Activated CD8-positive, alpha-beta memory T cell treated with anti-CD3 and anti-CD28 coated beads, Interleukin-2, amount 50 U/mL, for 1 hour (primary cell): Measurements from ENCODE around the gene STOX2.

Experiments
- DNase-seq: peaks from one replicate; pipeline ENCODE4 v3.0.0-alpha.2; 2020; ENCODE audit errors: extremely low read depth

Gene STOX2

DNA sequence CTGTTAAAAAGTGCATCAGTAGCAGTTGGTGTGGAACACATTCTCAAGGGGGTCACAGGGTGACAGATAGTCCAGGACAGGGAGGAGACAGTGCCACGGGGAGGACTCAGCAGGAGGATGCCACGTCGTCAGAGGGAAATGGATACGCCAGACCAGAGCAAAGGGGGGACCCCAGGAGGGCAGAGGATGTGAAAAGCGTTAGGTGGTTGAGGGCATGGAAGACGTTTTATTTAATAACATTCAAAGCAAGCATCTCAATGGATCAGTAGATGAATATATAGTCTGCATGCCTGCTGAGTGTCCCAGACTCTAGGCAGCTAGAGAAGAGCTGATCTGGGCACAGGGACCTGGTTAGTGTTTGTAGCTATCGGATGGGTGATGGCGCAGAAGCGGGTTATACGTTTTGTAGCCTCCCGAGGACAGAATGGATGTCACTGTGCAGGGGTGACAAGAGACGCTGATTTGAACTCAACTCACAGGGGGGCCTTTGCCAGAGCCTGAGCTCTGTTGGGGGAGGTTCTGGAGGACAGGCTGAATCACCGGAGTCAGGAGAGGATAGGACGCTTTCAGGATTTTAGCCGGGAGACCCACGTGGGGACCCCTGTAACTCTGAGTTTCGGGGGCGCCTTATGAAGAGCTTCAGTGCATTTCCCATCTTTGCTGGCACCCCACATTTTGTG lies 81.3 kb downstream of the STOX2 start:
- DNase-seq: no peak

DNA sequence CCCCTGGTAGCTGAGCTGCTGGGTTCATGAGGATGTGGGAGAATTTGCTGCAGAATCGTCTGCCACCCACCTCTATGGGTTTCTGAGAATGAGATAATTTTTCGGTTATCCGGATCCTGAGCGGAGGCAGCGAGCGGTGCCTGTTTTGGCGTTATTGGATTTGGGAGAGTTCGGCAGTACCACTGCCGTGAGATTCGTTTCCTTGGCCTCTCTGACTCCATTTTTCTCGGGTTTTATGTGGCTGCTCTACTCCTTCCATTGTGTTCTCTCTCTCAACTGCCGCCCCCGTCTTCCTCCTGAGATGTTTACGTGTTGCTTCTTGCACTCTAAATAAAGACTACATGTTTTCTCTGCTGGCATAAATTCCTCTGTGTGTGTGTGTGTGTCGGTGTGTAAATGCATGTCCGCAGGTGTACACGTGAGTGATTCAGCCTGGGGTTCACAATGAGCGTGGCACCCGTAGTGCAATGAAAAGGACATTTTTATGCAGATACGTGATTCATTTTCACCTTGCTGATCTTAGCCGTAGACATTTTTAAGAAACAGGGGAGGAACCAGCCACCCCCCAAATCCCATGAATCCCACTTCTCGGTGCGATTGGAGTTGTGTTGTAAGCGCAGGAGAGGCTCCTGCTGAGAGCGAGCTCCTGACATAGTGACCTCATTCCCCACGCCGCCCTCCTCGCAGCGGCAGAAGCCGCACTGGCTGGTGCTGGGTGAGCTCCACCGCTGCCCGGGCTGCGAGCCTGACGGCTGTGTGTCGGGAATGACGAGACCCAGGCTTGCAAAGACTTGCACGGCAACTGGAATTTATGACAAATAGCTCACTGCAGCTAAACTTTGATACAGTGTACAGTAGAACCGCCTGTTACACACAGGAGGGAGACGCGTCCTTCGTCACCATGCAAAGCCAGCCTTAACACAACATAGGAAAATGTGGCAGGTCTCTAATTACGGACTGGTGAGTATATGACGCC lies 82.2 kb downstream of the STOX2 start:
- DNase-seq: no peak

DNA sequence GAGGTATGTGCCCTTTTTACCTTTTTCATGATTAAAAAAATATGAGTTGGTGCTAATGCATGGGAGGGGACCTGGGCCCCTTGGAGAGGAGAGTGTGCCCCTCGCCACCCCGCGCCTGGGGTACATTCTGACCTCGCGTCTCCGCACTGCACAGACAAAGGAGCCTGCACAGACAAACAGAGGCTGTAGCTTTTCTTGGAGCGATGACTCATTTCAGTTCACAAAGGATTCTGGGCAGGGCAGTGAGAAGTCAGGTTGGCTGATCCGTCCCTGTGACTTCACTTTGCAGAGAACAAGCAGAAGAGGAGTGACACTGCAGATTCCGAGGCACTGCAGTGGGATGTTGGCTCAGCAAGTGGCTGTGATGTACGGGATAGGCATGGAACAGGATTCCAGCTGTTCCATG lies 82.9 kb downstream of the STOX2 start:
- DNase-seq: no peak

DNA sequence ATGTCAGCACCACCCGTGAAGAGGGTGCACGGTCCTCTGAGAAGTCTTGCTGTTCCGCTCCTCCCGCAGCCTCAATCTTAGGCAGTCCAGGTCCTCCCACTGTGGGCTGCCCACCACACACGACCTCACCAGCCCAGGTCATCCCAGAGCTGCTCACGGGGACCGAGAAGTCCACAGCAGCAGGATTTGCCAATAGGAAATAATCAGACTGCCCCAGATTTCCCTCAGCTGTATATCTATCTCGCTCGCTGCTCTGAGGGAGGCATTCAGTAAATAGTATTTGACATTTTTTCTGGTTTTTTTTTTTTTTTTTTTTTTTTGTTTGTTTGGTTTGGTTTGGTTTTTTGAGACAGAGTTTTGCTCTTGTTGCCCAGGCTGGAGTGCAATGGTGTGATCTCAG lies 83.8 kb downstream of the STOX2 start:
- DNase-seq: no peak

DNA sequence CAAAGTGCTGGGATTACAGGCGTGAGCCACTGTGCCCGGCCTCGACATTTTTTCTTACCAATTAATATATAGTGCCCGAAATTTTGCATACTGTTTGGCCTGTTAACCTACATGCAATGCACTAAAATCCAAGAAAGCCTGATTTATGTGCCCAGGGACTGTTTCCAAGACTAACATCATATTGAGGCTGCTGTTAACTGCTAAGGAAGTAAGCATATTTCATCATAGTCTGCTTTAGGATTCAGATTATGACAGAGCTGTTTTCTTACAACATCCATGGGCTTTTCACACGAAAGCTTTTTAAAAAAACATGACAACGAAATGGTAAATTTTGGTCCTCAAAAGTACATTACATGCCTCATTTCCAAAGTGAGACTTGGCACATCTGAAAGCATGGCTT lies 84.4 kb downstream of the STOX2 start:
- DNase-seq: no peak

DNA sequence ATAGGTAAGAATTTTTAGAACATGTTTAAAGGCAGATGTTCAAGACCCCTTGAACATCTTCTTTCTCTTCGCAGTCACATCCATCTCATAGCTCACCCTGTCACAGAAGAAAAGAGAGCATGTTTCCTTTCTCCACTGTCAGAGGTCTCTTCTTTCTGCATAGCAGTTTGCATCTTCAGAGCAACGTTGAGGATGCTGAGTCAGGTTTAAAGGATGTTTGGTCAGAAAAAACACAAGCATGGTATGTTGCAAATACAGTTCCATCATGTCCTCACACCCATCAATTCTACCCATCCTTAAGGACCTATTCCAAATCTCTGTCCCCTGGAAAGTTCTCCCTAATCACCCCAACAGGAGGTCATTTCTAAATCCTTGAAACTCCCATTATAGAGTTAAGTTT lies 84.8 kb downstream of the STOX2 start:
- no peak for DNase-seq

DNA sequence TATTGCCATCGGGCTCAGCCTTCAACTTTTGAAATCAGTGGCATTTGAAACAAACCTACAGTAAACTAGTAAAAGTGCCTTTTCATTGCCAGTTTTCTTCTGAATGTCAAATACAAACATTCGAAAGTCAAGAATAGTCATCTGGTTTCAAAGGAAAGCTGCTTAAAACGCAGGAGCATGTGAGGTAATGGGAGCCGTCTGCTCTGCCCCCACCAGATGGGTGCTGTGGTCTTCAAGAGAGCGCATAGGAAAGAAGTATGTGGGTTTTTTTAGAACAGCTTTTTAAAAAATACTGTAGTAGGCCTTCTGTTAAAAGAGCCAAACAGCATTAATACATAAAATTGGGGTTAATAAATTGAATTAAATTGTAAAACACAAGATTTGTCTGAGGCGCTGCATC lies 88.6 kb downstream of the STOX2 start:
- no peak for DNase-seq

DNA sequence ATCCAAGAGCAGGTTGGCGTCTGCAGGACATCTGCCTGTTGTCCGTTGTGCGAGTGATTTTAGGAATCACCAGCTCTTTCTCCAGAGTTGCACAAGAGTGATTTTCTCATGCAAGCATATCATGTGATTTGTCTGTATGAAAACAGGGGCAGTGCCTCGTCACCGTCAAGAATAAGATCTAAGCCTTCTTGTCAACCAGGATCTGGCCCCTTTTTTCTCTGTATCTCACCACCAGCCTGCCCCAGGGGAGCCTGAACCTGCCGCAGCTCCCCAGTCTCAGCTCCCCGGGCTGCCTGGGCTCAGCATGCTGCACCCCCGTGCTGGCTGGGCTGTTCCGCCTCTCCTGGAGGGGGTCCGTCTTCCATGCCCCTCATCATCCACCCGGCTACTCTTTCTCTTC lies 90.5 kb downstream of the STOX2 start:
- DNase-seq: no peak

DNA sequence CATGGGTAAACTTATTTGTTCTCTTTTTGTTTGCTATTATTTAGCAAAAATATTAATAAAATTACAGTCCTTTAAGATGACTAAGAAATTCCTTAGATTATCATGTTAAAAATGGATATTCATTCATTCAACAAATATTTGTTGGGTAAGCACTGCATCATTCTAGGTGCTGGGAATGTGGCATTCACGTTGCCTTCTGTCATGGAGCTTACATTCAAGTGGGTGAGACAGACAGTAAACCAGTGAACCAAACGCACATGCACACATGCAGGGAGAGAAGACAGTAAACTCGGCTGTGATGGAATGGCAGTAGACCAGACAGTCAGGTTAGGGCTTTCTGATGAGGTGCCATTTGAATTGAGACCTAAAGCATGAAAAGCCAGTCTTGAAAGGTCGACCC lies 91.8 kb downstream of the STOX2 start:
- DNase-seq: no peak

DNA sequence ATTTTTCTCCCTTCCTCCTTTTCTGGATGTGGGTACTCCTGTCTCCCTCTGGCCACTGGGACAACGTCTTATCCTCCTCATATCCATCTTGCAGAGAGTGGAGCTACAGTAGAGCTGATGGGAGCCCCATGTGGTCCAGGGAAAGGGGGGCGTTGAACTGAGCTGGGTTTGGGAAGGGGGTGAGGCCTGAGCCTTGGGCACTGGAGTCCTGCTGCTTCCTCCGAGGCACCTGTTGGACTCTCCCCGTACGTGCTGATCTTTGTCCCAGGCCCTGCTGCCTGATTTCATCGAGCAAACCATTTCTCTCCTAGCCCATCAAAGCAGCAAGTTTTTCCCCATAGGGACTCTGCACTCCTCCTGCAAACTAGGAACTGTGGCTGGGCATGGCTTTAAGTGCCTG lies 94.3 kb downstream of the STOX2 start:
- no peak for DNase-seq

DNA sequence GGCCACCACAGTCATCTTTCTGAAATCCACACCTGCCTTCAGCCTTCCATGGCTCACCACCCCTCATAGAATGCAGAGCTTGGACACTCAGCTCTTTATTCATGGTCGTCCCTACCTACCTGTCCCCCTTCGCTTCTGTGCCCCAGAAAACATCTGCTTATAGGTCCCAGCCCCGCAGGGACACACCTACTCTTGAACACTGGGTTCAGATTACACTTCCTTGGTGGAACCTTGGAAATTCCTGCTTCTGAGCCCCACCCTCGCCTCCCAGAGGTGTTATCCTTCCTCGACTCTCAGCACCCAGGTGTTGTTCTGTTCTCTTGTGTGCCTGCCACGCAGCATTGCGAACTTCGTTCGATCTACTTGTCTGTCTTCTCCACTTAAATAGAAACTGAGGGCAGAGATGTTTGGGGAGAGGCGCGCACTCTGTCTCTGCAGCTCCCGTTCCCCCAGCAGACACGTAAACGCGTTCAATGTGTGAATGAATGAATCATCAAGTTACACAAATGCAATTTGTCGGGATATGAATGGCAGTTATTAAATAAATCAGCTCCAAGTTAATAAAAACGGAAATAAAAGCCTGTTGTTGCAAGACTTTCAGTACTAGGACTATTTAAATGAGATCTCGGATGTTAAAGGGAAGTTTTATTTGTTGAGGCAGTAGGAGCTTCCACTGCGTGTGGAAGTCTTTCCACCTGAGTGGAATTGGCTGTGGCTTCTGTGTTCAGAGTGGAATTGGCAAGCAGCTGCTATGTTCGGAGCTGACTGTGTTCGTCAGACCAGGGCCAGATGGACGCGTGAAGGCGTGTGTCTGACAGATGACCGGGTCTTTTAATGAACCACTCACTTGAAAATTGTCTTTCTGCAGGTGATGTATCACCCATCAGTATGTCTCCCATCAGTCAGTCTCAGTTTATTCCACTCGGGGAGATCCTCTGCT lies 95.6 kb downstream of the STOX2 start:
- no peak for DNase-seq

DNA sequence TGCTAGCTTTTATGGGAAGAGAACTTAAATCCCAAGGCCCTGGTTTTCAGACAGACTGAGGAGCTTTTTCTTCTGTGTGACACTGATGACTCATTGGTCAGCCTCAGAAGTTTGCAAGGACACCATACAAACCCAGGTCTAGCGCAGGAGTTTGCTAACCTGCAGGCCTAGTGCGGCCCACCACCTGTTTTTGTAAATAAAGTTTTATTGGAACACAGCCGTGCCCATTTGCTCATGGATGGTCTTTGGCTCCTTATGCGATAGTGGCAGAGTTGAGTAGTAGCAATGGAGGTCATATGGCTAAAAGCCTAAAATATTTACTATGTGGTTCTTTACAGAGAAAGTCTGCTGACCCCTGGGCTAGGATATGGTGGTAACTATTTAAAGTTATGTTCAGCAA lies 98.3 kb downstream of the STOX2 start:
- DNase-seq: no peak

DNA sequence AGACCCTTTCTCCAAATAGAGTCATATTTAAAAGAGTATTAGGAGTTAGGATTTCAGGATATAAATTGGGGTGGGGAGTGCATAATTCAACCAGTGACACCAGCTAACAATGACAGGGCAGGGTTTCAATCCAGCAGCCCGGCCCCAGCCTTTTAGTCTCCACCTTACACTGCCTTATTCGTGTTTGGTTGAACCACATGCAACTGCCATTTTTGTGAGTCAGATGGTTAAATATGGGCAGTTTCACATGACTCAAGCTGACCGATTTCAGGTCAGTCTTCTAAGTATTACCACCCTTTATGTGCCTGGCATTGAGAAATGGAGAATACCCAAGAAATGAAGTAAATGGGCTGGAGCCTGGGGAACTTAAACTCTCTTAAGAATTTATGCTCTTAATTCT lies 102.8 kb downstream of the STOX2 start:
- no peak for DNase-seq

DNA sequence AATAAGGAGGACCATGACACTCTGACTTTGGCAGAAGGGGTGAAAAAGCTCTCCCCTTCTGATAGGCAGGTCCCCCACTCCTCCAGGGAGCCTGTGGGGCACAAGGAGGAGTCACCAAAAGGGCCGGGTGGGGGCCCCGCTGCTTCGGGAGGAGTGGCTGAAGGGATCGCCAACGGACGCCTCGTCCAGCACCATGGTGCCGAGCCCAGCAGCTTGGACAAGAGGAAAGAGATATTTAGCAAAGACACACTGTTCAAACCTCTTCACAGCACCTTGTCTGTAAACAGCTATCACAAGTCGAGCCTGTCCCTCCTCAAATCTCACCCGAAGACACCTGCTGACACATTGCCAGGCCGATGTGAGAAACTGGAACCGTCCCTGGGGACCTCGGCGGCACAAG lies 105.6 kb downstream of the STOX2 start:
- DNase-seq: no peak

DNA sequence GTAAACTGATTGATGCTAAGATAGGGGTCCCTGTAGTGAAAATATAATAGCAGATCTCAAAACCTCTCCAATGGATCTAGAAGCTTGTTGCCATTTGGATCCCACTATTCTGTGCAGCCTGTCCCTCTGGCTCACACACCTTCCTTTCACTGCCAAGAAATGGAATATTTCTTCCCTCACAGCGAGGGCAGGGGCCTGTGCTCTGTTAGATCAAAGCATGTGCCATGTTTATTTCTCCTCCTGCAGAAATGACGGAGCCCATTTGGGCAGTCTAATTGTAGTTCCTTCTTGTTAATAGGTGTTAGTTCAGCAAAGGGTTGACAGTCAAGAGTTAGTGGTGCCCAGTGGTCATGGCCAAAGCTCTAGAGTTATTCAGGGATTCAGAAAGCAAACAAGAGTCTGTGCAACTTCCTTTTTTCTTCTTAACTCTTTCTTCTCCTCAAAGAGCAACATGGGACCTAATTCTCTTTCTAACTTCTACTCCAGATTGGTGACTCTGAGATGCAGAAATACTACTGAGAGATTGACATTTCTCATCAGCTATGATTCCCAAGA lies 106.8 kb downstream of the STOX2 start:
- DNase-seq: no peak

DNA sequence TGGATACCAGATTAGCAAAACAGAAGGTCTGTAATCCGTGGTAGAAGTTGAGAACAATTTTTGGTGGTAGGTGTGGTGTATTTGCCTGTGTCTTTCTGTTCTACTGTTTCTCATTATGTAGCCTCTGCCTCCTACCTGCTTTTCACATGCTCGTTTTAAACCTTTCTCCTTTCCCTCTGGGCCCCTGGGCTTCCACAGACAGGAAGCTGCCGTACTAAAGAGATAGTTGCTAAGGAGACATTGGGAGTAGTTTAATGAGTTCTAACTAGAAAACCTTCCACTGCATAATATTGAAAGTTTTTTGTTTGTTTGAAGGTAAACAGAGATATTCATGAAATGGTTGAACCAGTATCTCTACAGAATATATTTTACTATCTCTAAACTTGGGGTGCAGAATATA lies 107.8 kb downstream of the STOX2 start:
- no peak for DNase-seq

DNA sequence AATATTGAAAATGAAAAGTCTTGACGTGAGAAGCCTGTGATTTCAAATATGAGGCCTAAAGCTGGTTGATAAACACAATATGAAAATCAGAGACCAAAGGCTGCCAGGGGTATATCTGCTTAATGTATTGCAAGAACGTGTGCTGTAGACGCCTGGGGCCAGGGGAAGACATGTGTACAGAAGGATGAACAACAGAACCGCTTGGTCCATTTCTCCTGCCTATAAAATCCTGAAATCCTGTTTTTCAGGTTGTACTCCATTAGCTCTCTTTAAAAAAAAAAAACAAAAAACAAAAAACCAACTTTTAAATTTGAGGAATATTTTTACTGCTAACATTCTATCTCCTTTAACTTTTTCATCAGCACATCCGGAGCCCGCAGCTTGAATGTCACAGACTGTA lies 109.2 kb downstream of the STOX2 start:
- no peak for DNase-seq

DNA sequence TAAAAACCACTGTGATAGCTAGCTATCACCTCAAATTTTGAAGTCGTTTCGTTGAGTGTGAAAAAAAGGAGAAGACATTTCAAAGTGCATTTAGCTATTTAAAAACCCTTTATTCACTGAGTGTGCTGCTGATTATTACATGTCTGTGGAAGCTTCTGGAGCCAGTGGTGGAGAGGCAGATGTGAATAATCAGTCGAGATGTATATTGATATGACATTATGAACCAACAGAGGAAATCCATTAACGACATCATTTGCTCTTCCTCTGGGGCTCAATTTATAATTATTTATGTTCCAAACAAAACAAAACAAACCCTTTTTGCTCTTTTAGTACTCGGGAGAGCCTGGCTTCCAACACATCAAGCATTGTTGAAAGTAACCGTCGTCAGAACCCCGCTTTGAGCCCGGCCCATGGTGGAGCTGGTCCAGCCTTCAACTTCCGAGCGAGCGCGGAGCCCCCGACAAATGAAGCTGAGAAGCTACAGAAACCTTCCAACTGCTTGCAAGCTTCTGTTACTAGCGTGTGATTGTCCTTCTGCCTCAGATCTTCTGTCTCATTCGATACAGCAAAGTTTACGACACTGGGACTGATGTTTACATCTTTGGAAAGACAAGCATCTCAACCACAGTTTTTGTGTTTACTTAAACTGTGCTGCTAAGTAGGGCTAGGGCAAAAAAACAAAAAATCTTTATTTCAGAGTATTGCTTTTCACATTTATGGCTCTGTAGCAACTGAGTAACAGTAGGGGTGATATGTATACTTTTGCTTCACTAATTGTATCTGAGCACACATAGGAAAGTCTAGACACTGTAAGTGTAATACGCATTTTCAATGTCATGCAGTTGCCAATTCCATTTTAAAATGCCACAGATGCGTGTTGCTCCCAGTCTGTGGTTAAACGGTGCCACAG lies 111.9 kb downstream of the STOX2 start:
- no peak for DNase-seq

DNA sequence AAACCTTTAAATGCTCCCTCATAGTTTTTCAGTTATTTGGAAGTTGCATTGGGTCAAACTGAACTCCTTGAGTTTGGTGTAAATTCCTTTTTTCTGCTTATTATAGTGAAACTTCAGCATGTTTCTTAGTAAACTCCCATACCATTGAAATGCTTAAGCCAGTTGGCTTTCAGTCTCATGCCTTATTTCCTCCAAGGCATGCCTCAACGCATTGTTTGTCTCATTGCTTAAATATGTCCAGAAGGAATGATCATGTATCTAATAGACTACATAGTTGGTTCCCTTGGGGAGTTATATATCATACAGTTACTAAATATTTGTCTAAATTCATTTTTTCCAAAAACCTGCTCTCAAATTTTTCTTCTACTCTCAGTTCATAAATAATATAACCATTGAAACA lies 114.0 kb downstream of the STOX2 start:
- no peak for DNase-seq

DNA sequence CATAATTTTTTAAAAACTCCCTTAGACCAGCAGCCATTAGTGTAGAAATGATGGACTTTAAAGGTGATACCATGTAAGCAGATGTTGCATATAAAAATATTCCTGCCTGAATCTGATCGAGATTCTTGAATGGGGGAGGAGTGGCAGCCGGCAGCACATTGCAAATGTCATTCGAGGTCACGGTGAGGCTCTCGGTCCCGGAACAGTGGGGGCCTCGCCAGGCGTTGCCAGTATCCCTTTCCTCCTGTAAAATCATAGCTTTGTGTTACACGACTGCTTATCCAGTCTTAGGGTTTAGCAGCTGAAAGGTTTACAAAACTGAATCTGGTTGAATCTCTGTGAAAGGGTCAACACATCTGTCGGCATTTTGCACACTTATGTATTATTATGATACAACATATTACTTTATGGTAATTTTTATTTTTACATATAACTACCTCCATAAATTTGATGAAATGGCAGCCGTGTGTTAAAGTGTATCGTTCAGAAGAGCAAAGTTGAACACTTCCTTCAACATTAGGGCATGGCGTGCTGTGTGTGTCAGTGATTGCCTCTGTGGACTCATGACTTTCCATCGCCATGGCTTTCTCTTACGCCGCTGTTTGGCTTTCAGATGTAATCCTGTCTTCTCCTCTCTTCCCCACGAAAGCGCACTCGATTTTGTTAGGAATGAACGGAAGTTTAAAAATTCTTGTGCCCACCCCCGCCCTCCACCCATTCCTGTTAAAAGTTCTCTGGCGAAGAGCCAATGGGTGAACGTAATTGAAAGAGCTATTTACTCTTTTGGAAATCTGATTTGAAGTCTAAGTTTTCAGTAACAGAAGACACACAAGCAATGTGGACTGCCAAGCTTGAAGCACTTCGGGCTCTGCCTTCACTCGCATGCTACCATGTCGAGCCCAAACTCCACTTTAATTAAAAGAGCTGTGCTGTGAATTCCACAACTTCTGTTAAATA lies 114.8 kb downstream of the STOX2 start:
- no peak for DNase-seq
